B cell (primary cell): ENCODE data around the gene ALKBH8. TPM values are rescaled to one million over a fixed set of nuclear protein-coding genes. Genes with fewer than 3 reads are reported as not detected.
"Not testable (repeated sequence)": the region's sequence is repeated elsewhere in the genome, so short reads cannot be mapped to it uniquely, and the experiment has no call there.

Source experiments
- ATAC-seq: fragments of 200-7000 bp; cut with Tn5 transposase; one replicate; pipeline ENCODE4 v1.10.0; 2021; ENCODE audit warnings: low read depth, mild to moderate bottlenecking, moderate number of reproducible peaks, moderate library complexity
- CTCF ChIA-PET: fragments of 350-600 bp; sonication (Branson Sonifier 250); formaldehyde crosslinking; loops from one replicate; lab custom pipeline; 2021; ENCODE audit warnings: antibody characterized with exemption, inconsistent platforms; lab: Charles Lee
- POLR2A ChIA-PET: fragments of 350-600 bp; sonication (Branson Sonifier 250); formaldehyde crosslinking; loops from one replicate; lab custom pipeline; 2021; ENCODE audit warnings: antibody characterized with exemption; lab: Charles Lee
- DNase-seq: peaks from one replicate; pipeline ENCODE4 v3.0.0; 2013
- H2AFZ ChIP-seq: 2 replicates; pipeline ENCODE4 v1.6.1; 2012; ENCODE audit warnings: mild to moderate bottlenecking, low read depth, low read length; ENCODE audit not compliant: insufficient read depth, poor library complexity, severe bottlenecking
- H3K27ac ChIP-seq, 2 donors: 1 replicate in 1 of 2; 2 replicates in 1 of 2; pipeline ENCODE4 v1.5.1; 2012 to 2013; ENCODE audit warnings: low read length in 2 of 2, mild to moderate bottlenecking in 2 of 2, moderate library complexity in 1 of 2
- H3K27me3 ChIP-seq, 4 experiments: fragments of 200-600 bp in 1 of 4; sonication (generic) in 1 of 4; replicated peaks in 1 of 4; 1 replicate in 2 of 4; 2 replicates in 2 of 4; pipeline versions ENCODE4 v1.6.1 to v1.7.0; 2013 to 2016; ENCODE audit warnings: low read length in 3 of 4, mild to moderate bottlenecking in 2 of 4, mixed read lengths in 1 of 4, moderate library complexity in 1 of 4; ENCODE audit not compliant: insufficient read depth in 4 of 4, control insufficient read depth in 3 of 4; ENCODE audit errors: control extremely low read depth in 1 of 4
- H3K36me3 ChIP-seq, 2 experiments: replicated peaks in 1 of 2; 1 replicate in 1 of 2; 2 replicates in 1 of 2; pipeline versions ENCODE4 v1.6.1 to v1.7.1; 2013; ENCODE audit warnings: low read length in 1 of 2; ENCODE audit not compliant: insufficient read depth in 2 of 2, control insufficient read depth in 1 of 2; ENCODE audit errors: control extremely low read depth in 1 of 2, extremely low read depth in 1 of 2
- H3K4me1 ChIP-seq, 2 donors: fragments of 200-600 bp in 1 of 2; sonication (generic) in 1 of 2; 1 replicate in 1 of 2; 2 replicates in 1 of 2; pipeline versions ENCODE4 v1.5.1 to v1.6.1; 2013 to 2017; ENCODE audit warnings: low read length in 2 of 2; ENCODE audit not compliant: control insufficient read depth in 2 of 2, insufficient read depth in 2 of 2
- H3K4me2 ChIP-seq: replicated peaks from 2 replicates; pipeline ENCODE3; 2012; ENCODE audit warnings: mild to moderate bottlenecking, low read depth, low read length; ENCODE audit not compliant: poor library complexity, severe bottlenecking
- H3K4me3 ChIP-seq, 5 experiments: fragments of 200-600 bp in 1 of 5; sonication (generic) in 1 of 5; 1 replicate in 3 of 5; 2 replicates in 2 of 5; pipeline versions ENCODE4 v1.5.1 to v1.7.0; 2011 to 2016; ENCODE audit warnings: low read length in 4 of 5, mild to moderate bottlenecking in 4 of 5, low read depth in 2 of 5, control low read depth in 1 of 5, moderate library complexity in 1 of 5; ENCODE audit not compliant: insufficient read depth in 1 of 5; ENCODE audit errors: control extremely low read depth in 1 of 5, extremely low read depth in 1 of 5
- H3K79me2 ChIP-seq: fragments of 200-600 bp; sonication (generic); one replicate; pipeline ENCODE4 v1.6.0; 2016; ENCODE audit warnings: low read length; ENCODE audit not compliant: control insufficient read depth, insufficient read depth
- H3K9ac ChIP-seq: fragments of 200-600 bp; sonication (generic); 2 replicates; pipeline ENCODE4 v1.6.1; 2017; ENCODE audit warnings: mild to moderate bottlenecking, low read length, moderate library complexity
- H3K9me3 ChIP-seq, 3 donors: one replicate each; pipeline versions ENCODE4 v1.6.1 to v1.7.1; 2013; ENCODE audit warnings: low read length in 2 of 3; ENCODE audit not compliant: control insufficient read depth in 2 of 3, insufficient read depth in 1 of 3; ENCODE audit errors: control extremely low read depth in 1 of 3
- H4K20me1 ChIP-seq: 2 replicates; pipeline ENCODE4 v1.6.0; 2012; ENCODE audit warnings: mild to moderate bottlenecking, low read length; ENCODE audit not compliant: insufficient read depth, control insufficient read depth, poor library complexity, severe bottlenecking
- H3K27ac Mint-ChIP-seq: one replicate; pipeline ENCODE4 v1.8.0; 2021; ENCODE audit warnings: mixed read lengths
- H3K27me3 Mint-ChIP-seq: one replicate; pipeline ENCODE4 v1.8.0; 2021; ENCODE audit warnings: mixed read lengths
- H3K4me1 Mint-ChIP-seq: one replicate; pipeline ENCODE4 v1.8.0; 2021; ENCODE audit warnings: mixed read lengths
- H3K4me3 Mint-ChIP-seq: one replicate; pipeline ENCODE4 v1.8.0; 2021; ENCODE audit warnings: mixed read lengths
- H3K9me3 Mint-ChIP-seq: one replicate; pipeline ENCODE4 v1.8.0; 2022; ENCODE audit warnings: mixed read lengths; ENCODE audit not compliant: insufficient read depth
- CTCF ChIP-seq: fragments of 200-600 bp; IDR thresholded peaks from one replicate; pipeline ENCODE4 v1.8.0; 2022; ENCODE audit warnings: antibody characterized with exemption, mild to moderate bottlenecking
- EZH2 ChIP-seq: IDR thresholded peaks from 2 replicates; pipeline ENCODE4 v1.6.1; 2012; ENCODE audit warnings: borderline replicate concordance, low read depth, mild to moderate bottlenecking, moderate library complexity, low read length; ENCODE audit not compliant: insufficient read depth, poor library complexity, severe bottlenecking
- WGBS: methylation state at CpG from one replicate; pipeline ENCODE4 v1.1.5; 2013; ENCODE audit warnings: missing lambda C conversion rate; ENCODE audit not compliant: insufficient coverage; 5-methylcytosine and 5-hydroxymethylcytosine counted together
- intact Hi-C: fragments of 100-400 bp; cut with micrococcal nuclease; formaldehyde crosslinking; loops from one replicate; pipeline ENCODE4 v1.10.0; 2022
- polyA plus RNA-seq: library from polyadenylated mRNA; depleted of rRNA; stranded (reverse); fragments of >200 nt; gene quantifications from 2 replicates; pipeline ENCODE4 v1.2.3, GENCODE V29; 2012
- total RNA-seq, 2 donors: library from RNA; stranded (reverse); fragments of 120-200 nt in 1 of 2; gene quantifications; 1 replicate in 1 of 2; 2 replicates in 1 of 2; pipeline versions ENCODE4 v1.2.3 to v1.2.4, GENCODE V29; 2013 to 2022

Gene ALKBH8
- total and polyA plus RNA-seq, 2 donors (not counting 1 experiment from before 2014, with no cell fraction given), result 4.0 to 13.3 TPM

- Histone ChIP-seq H3K27me3 (no peaks in the 10 kb centered on the region), H3K4me3 (no peak overlapping the region), H3K4me2 (no peak overlapping the region), H3K9me3 (no peaks in the 10 kb centered on the region), H3K9ac (no peak overlapping the region), H4K20me1 (no peaks in the 10 kb centered on the region), H3K36me3 (peaks cover 7 to 20% of the 10 kb centered on the region in 2 experiments), H3K79me2 (no peaks in the 10 kb centered on the region), H3K27ac (no peak overlapping the region), H2AFZ (no peak overlapping the region), H3K4me1 (no peaks in the 10 kb centered on the region)
- no peaks in the 10 kb centered on the region for H3K4me1 Mint-ChIP-seq
- H3K4me3 Mint-ChIP-seq, result no peak overlapping the region
- POLR2A ChIA-PET, result no interaction called here
- CTCF ChIA-PET, result interaction anchor here (0.6 to 2.8 kb wide), 4 partner anchors 8 to 151 kb away, joined by 3 to 9 read pairs (median 5); no protein-coding TSS in a partner anchor
- intact Hi-C loops, result no loop called here
- ATAC-seq (no peak), DNase-seq (no peak)
- no peaks in the 10 kb centered on the region for H3K9me3 Mint-ChIP-seq
- TF ChIP-seq CTCF, result no peak
- TF ChIP-seq EZH2, result no peak
- H3K27me3 Mint-ChIP-seq, result no peaks in the 10 kb centered on the region
- no CpG with 5 or more reads among the region's 3 CpGs for WGBS
- H3K27ac Mint-ChIP-seq, result no peak overlapping the region
These were observed 26.7 kb downstream of the ALKBH8 start for GRCh38 chr11:107538821-107539220.

GRCh38 chr11:107538239-107538638, 27.3 kb downstream of the ALKBH8 start:
- ChIA-PET POLR2A (no interaction called here), CTCF (interaction anchor here (0.6 to 2.8 kb wide), 5 partner anchors 9 to 151 kb away, joined by 3 to 9 read pairs (median 4); no protein-coding TSS in a partner anchor)
- H3K27me3 Mint-ChIP-seq, result no peaks in the 10 kb centered on the region
- no peak overlapping the region for H2AFZ ChIP-seq
- no peaks in the 10 kb centered on the region for H3K9me3 ChIP-seq
- no peak for TF ChIP-seq CTCF
- no peak for TF ChIP-seq EZH2
- no peak overlapping the region for H3K4me2 ChIP-seq
- H3K9ac ChIP-seq, result no peak overlapping the region
- no peak for ATAC-seq
- no peaks in the 10 kb centered on the region for H3K4me1 ChIP-seq
- no peak overlapping the region for H3K4me3 Mint-ChIP-seq
- H3K4me1 Mint-ChIP-seq, result no peaks in the 10 kb centered on the region
- H3K27me3 ChIP-seq, result no peaks in the 10 kb centered on the region
- peaks cover 5 to 20% of the 10 kb centered on the region in 2 experiments for H3K36me3 ChIP-seq
- H4K20me1 ChIP-seq, result no peaks in the 10 kb centered on the region
- DNase-seq, result no peak
- no peaks in the 10 kb centered on the region for H3K9me3 Mint-ChIP-seq
- H3K27ac Mint-ChIP-seq, result no peak overlapping the region
- no peaks in the 10 kb centered on the region for H3K79me2 ChIP-seq
- no peak overlapping the region for H3K4me3 ChIP-seq
- no peak overlapping the region for H3K27ac ChIP-seq
- intact Hi-C loops, result no loop called here

DNA sequence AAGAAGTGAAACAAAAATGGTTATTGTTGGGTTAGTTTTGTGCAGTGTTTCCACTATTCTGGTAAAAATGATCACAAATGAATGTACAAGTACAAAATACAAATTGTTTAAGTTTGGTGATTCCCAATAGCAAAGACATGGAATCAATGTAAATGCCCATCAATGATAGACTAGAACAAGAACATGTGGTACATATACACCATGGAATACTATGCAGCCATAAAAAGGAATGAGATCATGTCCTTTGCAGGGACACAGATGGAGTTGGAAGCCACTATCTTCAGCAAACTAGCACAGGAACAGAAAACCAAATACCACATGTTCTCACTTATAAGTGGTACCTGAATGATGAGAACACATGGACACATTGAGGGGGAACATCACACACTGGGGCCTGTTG, 28.4 kb downstream of the ALKBH8 start:
- H3K79me2 ChIP-seq, H3K9me3 ChIP-seq, H3K9me3 Mint-ChIP-seq, intact Hi-C loops, H3K4me1 Mint-ChIP-seq, CTCF ChIA-PET, H3K4me1 ChIP-seq, DNase-seq, H2AFZ ChIP-seq, ATAC-seq, H3K27ac ChIP-seq, H3K9ac ChIP-seq, POLR2A ChIA-PET, H3K4me3 ChIP-seq, H3K27me3 ChIP-seq, H3K27ac Mint-ChIP-seq, H3K27me3 Mint-ChIP-seq, H4K20me1 ChIP-seq, H3K4me2 ChIP-seq, H3K4me3 Mint-ChIP-seq: not testable (repeated sequence)
- H3K36me3 ChIP-seq, result peaks cover 7 to 21% of the 10 kb centered on the region in 2 experiments
